Measurements from ENCODE around the gene MAP1LC3B2.

GRCh38 chr12:116563262-116563661 lies 4.1 kb downstream of the MAP1LC3B2 start:
- TF ChIP-seq CTCF (IDR thresholded peaks at IDR 0.05) (no peak), SIN3A (IDR thresholded peaks at IDR 0.05; ENCODE audit: borderline replicate concordance, insufficient read depth, low read depth, low read length) (no peak)
